GM10266 (cell line): Measurements from ENCODE around the gene POU2F3.

Source experiments
- DNase-seq: peaks from one replicate; pipeline ENCODE4 v3.0.0; 2012; ENCODE audit errors: extremely low spot score
- TF ChIP-seq, protein P1 (sequence below): IDR thresholded peaks from 2 replicates; pipeline ENCODE4 v1.5.1; 2012; ENCODE audit warnings: mild to moderate bottlenecking, low read depth; ENCODE audit not compliant: control insufficient read depth, insufficient read depth; ENCODE audit errors: missing control alignments

Gene POU2F3

DNA sequence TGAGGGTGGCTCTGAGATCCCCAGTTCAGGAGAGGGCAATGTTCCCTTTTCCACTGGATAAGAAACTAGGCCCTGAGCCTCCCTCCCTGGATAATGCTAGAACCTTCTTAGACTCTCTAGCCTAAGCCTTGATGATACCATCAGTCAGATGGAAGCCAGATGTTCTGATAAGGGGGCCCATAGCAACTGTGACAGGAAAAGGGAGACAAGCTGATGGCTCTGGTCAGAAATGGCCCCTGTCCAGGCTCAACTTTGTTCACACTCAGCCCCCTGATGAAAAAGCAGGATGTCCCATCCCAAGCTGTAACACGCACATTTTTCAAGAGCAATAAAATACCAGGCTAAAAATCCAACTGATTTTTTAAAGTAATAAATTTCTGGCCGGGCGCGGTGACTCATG lies 36.3 kb upstream of the POU2F3 start:
- TF ChIP-seq, protein P1, sequence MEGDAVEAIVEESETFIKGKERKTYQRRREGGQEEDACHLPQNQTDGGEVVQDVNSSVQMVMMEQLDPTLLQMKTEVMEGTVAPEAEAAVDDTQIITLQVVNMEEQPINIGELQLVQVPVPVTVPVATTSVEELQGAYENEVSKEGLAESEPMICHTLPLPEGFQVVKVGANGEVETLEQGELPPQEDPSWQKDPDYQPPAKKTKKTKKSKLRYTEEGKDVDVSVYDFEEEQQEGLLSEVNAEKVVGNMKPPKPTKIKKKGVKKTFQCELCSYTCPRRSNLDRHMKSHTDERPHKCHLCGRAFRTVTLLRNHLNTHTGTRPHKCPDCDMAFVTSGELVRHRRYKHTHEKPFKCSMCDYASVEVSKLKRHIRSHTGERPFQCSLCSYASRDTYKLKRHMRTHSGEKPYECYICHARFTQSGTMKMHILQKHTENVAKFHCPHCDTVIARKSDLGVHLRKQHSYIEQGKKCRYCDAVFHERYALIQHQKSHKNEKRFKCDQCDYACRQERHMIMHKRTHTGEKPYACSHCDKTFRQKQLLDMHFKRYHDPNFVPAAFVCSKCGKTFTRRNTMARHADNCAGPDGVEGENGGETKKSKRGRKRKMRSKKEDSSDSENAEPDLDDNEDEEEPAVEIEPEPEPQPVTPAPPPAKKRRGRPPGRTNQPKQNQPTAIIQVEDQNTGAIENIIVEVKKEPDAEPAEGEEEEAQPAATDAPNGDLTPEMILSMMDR = no peak
- DNase-seq = no peak

DNA sequence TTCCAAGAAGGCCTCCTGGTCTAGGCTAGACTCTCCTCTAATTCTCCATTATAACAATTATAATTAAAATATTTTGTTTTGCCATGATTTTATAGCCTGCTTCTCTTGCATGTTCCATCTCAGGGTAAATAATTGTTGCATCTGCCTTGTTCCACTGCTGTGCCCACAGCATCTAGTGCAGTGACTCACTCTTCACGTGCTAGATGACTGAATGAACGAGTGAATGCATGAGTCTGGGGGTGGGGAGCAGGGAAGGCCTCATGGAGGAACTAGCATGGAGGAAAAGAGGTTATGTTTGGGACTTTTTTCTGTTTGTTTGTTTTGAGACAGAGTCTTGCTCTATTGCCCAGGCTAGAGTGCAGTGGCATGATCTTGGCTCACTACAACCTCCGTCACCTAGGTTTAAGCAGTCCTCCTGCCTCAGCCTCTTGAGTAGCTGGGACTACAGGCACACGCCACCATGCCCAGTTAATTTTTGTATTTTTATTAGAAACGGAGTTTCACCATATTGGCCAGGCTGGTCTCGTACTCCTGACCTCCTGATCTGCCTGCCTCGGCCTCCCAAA lies 34.3 kb upstream of the POU2F3 start:
- no peak for DNase-seq
- TF ChIP-seq, protein P1 = no peak

DNA sequence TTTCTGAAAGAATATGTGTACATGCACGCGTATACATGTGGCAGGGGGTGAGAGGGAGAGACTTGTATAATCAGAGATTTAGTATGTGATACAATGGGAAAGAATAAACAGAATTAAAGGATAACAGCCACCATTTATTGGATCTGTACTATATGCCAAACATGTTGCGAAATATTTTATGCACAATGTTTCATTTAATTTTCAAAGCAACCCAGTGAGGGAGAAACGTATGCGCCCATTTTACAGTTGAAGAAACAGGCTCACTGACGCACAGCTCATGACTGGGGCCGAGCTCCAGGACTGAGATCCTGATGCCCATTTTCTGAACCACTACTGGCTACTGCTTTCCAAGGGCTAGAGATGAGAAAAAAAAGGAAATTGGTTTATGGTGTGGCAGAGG lies 32.4 kb upstream of the POU2F3 start:
- TF ChIP-seq, protein P1 = no peak
- DNase-seq = no peak

DNA sequence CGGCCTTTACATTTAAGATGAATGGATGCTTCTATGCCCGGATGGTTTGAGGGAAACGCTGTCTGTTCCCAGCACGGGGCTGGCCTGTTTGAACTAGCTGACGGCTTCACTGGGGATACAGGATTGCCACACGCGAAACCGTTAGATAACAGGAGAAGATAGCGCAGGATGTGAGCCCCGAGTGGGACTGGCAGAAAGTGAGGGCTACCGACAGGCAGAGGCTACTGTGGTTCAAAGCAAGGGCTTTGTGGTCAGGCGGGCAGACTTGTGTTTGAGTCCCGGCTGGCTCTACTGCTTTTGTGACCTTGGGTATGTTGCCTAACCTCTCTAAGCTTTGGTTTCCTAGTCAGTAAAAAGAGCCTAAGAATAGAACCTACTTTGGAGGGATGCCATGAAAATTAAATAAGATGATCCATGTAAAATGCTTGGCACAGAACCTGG lies 31.9 kb upstream of the POU2F3 start:
- TF ChIP-seq, protein P1 = no peak
- no peak for DNase-seq

DNA sequence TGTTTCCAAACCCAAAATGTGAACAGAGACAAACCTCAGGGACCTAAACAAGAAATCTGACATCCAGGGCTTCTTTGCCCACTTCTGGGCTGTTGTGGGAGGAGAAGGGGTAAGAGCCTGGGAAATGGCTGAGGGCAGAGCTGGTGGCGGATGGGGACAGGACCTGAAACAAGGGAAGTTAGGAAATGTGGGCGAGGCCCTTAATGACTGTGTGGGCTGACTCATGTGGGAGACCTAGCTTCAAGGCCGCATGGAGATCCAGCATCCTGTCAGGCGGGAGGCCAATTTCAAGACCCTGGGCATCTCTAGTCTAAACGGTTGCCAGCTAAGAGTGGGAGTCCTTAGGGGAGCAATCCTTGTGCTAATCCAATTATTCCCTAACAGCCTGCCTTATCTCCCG lies 31.2 kb upstream of the POU2F3 start:
- TF ChIP-seq, protein P1 = no peak
- DNase-seq = no peak

DNA sequence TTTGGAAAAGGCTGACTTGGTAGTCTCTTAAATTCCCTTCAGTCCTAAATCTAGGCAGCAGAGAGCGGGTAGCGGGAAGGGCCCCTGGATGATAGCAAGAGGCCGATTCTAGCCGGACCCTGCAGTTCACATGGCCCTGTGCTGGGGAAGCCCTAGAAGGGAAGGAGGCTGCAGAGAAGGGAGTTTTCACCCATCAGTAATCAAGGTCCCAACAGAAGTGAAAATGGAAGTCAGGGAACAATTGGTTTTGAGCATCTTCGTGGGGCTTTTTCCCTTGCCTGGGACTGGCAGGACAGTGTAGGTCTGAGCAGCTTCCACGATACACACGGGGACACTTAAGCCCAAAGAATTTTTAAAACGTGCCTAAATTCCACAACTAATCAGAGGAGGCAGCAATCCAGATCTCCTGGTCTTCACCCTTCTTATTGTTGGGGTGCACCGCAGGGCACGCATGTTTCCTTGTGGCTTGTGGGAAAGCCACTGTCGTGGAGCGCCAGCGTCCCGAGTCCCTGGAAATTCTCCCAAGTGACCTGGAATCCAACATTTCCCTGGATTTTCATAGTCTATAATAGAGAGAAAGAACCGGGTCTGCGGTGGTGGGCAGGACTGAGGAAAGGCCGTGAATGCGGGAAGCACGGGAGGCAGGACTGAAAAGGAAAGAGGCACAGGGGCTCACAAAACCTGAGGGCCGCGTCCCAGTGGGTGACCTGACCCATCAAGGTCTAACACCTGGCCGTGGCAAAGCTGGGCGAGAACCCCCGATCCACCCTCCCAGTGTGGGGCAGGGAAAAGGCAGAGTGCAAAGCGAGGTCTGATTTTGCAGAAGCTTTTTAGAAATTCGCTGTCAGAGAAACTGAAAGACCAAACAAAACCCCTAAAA lies 30.0 kb upstream of the POU2F3 start:
- TF ChIP-seq, protein P1 = no peak
- peak; percentile 44 for DNase-seq
